ENCODE measurements around the gene METTL4.

The METTL4 gene

GRCh38 chr18:2590303-2590702, 19.0 kb upstream of the METTL4 start:
- H3K4me1 ChIP-seq (ENCODE audit: control insufficient read depth, low read length): no peaks in the 10 kb centered on the region
- no peak overlapping the region for H3K27ac ChIP-seq (ENCODE audit: low read depth, low read length)
- H3K9me3 ChIP-seq (ENCODE audit: control insufficient read depth, insufficient read depth, low read length): no peaks in the 10 kb centered on the region
- no peak overlapping the region for H3K4me2 ChIP-seq (ENCODE audit: low read length)
- no peaks in the 10 kb centered on the region for H3K79me2 ChIP-seq (ENCODE audit: control insufficient read depth, low read length)
- H3K36me3 ChIP-seq (ENCODE audit: control insufficient read depth, low read length): peaks cover 93% of the 10 kb centered on the region
- TF ChIP-seq, protein P1, sequence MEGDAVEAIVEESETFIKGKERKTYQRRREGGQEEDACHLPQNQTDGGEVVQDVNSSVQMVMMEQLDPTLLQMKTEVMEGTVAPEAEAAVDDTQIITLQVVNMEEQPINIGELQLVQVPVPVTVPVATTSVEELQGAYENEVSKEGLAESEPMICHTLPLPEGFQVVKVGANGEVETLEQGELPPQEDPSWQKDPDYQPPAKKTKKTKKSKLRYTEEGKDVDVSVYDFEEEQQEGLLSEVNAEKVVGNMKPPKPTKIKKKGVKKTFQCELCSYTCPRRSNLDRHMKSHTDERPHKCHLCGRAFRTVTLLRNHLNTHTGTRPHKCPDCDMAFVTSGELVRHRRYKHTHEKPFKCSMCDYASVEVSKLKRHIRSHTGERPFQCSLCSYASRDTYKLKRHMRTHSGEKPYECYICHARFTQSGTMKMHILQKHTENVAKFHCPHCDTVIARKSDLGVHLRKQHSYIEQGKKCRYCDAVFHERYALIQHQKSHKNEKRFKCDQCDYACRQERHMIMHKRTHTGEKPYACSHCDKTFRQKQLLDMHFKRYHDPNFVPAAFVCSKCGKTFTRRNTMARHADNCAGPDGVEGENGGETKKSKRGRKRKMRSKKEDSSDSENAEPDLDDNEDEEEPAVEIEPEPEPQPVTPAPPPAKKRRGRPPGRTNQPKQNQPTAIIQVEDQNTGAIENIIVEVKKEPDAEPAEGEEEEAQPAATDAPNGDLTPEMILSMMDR (IDR thresholded peaks at IDR 0.05; ENCODE audit: low read depth, low read length, poor library complexity, severe bottlenecking): no peak
- TF ChIP-seq EZH2phosphoT487 (IDR thresholded peaks at IDR 0.05; ENCODE audit: borderline replicate concordance, low read length): no peak
- no peak overlapping the region for H3K4me3 ChIP-seq (ENCODE audit: low read length)
- H4K20me1 ChIP-seq (ENCODE audit: control insufficient read depth, insufficient read depth, low read depth, low read length): no peaks in the 10 kb centered on the region
- no peaks in the 10 kb centered on the region for H3F3A ChIP-seq (ENCODE audit: control insufficient read depth, insufficient read depth)
- H3K9me2 ChIP-seq (replicated peaks; ENCODE audit: control insufficient read depth, low read length): no peaks in the 10 kb centered on the region; the same call in 1 of the 2 replicates
- H3K27me3 ChIP-seq (ENCODE audit: control insufficient read depth, low read length): no peaks in the 10 kb centered on the region

DNA sequence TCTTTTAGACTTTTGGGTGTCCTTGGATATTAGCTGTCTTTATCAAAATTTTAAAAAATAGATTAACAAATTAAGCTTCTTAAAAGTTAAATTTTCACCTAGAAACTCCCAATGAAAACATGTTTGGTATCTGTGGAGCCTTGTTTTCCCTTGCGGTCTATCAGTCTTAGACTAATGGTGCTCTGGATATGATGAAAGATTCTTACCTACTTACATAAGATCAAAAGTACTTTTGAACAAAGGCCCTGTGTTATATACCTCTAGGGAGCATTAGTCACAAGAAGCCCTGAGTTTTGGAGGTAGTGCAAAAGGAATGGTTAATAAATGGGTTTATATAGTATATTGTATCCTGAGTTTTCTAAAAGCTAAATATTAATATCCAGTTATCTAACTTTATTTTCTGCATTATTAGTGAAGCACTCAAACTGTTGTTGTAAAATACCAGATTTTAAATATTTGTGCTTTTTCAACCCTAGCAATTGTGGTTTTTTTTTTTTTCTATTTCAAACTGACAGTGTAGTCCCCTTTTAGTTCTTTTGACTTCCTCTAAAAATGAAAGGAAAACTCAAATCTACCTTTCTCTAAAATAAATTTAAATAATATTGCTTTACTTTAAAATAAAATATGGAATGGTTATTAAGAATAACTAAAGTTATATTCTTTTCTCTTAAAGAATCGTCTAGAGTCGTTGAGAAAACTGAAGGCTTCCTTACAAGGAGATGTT, 18.2 kb upstream of the METTL4 start:
- no peaks in the 10 kb centered on the region for H3K27me3 ChIP-seq (ENCODE audit: control insufficient read depth, low read length)
- TF ChIP-seq, protein P1 (IDR thresholded peaks at IDR 0.05; ENCODE audit: low read depth, low read length, poor library complexity, severe bottlenecking): no peak
- TF ChIP-seq EZH2phosphoT487 (IDR thresholded peaks at IDR 0.05; ENCODE audit: borderline replicate concordance, low read length): no peak
- H3K9me3 ChIP-seq (ENCODE audit: control insufficient read depth, insufficient read depth, low read length): no peaks in the 10 kb centered on the region
- H3K9me2 ChIP-seq (replicated peaks; ENCODE audit: control insufficient read depth, low read length): no peaks in the 10 kb centered on the region
- no peak overlapping the region for H3K4me2 ChIP-seq (ENCODE audit: low read length)
- no peaks in the 10 kb centered on the region for H4K20me1 ChIP-seq (ENCODE audit: control insufficient read depth, insufficient read depth, low read depth, low read length)
- H3F3A ChIP-seq (ENCODE audit: control insufficient read depth, insufficient read depth): no peaks in the 10 kb centered on the region
- H3K27ac ChIP-seq (ENCODE audit: low read depth, low read length): no peak overlapping the region
- no peaks in the 10 kb centered on the region for H3K4me1 ChIP-seq (ENCODE audit: control insufficient read depth, low read length)
- H3K79me2 ChIP-seq (ENCODE audit: control insufficient read depth, low read length): no peaks in the 10 kb centered on the region
- peaks cover 94% of the 10 kb centered on the region for H3K36me3 ChIP-seq (ENCODE audit: control insufficient read depth, low read length)
- H3K4me3 ChIP-seq (ENCODE audit: low read length): no peak overlapping the region

- Histone ChIP-seq H3K4me1 (ENCODE audit: control insufficient read depth, low read length) (no peaks in the 10 kb centered on the region), H4K20me1 (ENCODE audit: control insufficient read depth, insufficient read depth, low read depth, low read length) (no peaks in the 10 kb centered on the region), H3K27ac (ENCODE audit: low read depth, low read length) (no peak overlapping the region), H3K4me2 (ENCODE audit: low read length) (no peak overlapping the region), H3K9me2 (replicated peaks; ENCODE audit: control insufficient read depth, low read length) (no peaks in the 10 kb centered on the region), H3K27me3 (ENCODE audit: control insufficient read depth, low read length) (no peaks in the 10 kb centered on the region), H3K4me3 (ENCODE audit: low read length) (no peak overlapping the region), H3K79me2 (ENCODE audit: control insufficient read depth, low read length) (no peaks in the 10 kb centered on the region), H3K36me3 (ENCODE audit: control insufficient read depth, low read length) (peaks cover 90% of the 10 kb centered on the region), H3F3A (ENCODE audit: control insufficient read depth, insufficient read depth) (no peaks in the 10 kb centered on the region), H3K9me3 (ENCODE audit: control insufficient read depth, insufficient read depth, low read length) (no peaks in the 10 kb centered on the region)
- no peak for TF ChIP-seq EZH2phosphoT487 (IDR thresholded peaks at IDR 0.05; ENCODE audit: borderline replicate concordance, low read length)
- TF ChIP-seq, protein P1 (IDR thresholded peaks at IDR 0.05; ENCODE audit: low read depth, low read length, poor library complexity, severe bottlenecking): no peak
These were observed 17.5 kb upstream of the METTL4 start for GRCh38 chr18:2588666-2589344.

All from DOHH2 (cell line).